Endodermal cell (in vitro differentiated cells): ENCODE measurements around the gene TMC4. TPM values are rescaled to one million over a fixed set of nuclear protein-coding genes. Genes with fewer than 3 reads are reported as not detected.

Source experiments
- DNase-seq: peaks from one replicate; pipeline ENCODE4 v3.0.0-alpha.2; 2017
- H3K27ac ChIP-seq: 2 replicates; pipeline ENCODE4 v1.5.1; 2013; ENCODE audit warnings: mild to moderate bottlenecking, low read depth, low read length, moderate library complexity
- H3K27me3 ChIP-seq: 2 replicates; pipeline ENCODE4 v1.6.1; 2013; ENCODE audit warnings: mild to moderate bottlenecking, low read length, moderate library complexity; ENCODE audit not compliant: insufficient read depth, control insufficient read depth, poor library complexity, severe bottlenecking
- H3K36me3 ChIP-seq: 2 replicates; pipeline ENCODE4 v1.7.0; 2013; ENCODE audit warnings: mild to moderate bottlenecking, low read length, moderate library complexity; ENCODE audit not compliant: control insufficient read depth, insufficient read depth
- H3K4me1 ChIP-seq: one replicate; pipeline ENCODE4 v1.7.0; 2013; ENCODE audit warnings: low read length; ENCODE audit not compliant: control insufficient read depth, insufficient read depth
- H3K4me3 ChIP-seq: 2 replicates; pipeline ENCODE4 v1.5.1; 2013; ENCODE audit warnings: mild to moderate bottlenecking, low read length, moderate library complexity
- H3K9ac ChIP-seq: 2 replicates; pipeline ENCODE4 v1.6.1; 2013; ENCODE audit warnings: mild to moderate bottlenecking, low read length, moderate library complexity; ENCODE audit not compliant: poor library complexity, severe bottlenecking; ENCODE audit errors: extremely low read depth
- H3K9me3 ChIP-seq: 2 replicates; pipeline ENCODE4 v1.6.1; 2013; ENCODE audit warnings: mild to moderate bottlenecking, low read length, moderate library complexity; ENCODE audit not compliant: control insufficient read depth
- H3K27ac Mint-ChIP-seq: 2 replicates; pipeline ENCODE4 v1.8.0; 2020; ENCODE audit warnings: mixed read lengths
- H3K27me3 Mint-ChIP-seq: 2 replicates; pipeline ENCODE4 v1.8.0; 2021; ENCODE audit warnings: mild to moderate bottlenecking, mixed read lengths; ENCODE audit not compliant: insufficient read depth
- H3K36me3 Mint-ChIP-seq: 2 replicates; pipeline ENCODE4 v1.8.0; 2020; ENCODE audit warnings: low read depth, mixed read lengths
- H3K4me1 Mint-ChIP-seq: 2 replicates; pipeline ENCODE4 v1.8.0; 2020; ENCODE audit warnings: mixed read lengths
- H3K4me3 Mint-ChIP-seq: 2 replicates; pipeline ENCODE4 v1.8.0; 2020; ENCODE audit warnings: mild to moderate bottlenecking, moderate library complexity, mixed read lengths
- H3K9me3 Mint-ChIP-seq: 2 replicates; pipeline ENCODE4 v1.8.0; 2020; ENCODE audit warnings: mild to moderate bottlenecking, mixed read lengths
- WGBS, 2 experiments: methylation state at CpG; one replicate each; pipeline versions ENCODE4 v1.1.5 to v1.1.7; 2013; ENCODE audit warnings: missing lambda C conversion rate in 2 of 2, mixed read lengths in 1 of 2; ENCODE audit not compliant: insufficient coverage in 1 of 2, insufficient read length in 1 of 2; 5-methylcytosine and 5-hydroxymethylcytosine counted together
- total RNA-seq, 2 donors: library from RNA; stranded (reverse); fragmentation: NEBNext Ultra II Directional in 1 of 2; extraction: Animal tissue kit (Norgen Biotek cat#: 25700) in 1 of 2; gene quantifications; 2 replicates in 1 of 2; 3 replicates in 1 of 2; pipeline ENCODE4 v1.2.1, GENCODE V29; 2021
- TF ChIP-seq, protein P1 (sequence below): fragments of 200-600 bp; sonication (generic); conservative IDR thresholded peaks from 2 replicates; pipeline ENCODE4 v1.5.0; 2021; ENCODE audit warnings: antibody characterized with exemption, mild to moderate bottlenecking

Gene TMC4
- total RNA-seq, 2 donors from 2014 or later: 32.7 to 46.6 TPM

DNA sequence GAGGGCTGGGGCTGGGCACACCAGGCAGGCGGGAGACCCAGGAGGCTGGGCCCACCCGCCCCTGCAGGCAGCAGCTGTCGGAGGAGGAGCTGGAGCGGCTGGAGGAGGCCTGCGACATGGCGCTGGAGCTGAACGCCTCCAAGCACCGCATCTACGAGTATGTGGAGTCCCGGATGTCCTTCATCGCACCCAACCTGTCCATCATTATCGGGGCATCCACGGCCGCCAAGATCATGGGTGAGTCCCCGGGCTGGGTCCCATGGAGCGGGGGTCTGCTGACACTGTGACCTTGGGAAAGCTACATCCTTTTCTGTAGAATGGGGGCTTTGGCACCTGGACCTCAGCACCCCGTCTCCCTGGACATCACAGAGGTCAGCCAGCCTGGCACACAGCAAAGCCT is 49.3 kb downstream of the TMC4 start:
- no peak overlapping the region for H3K9ac ChIP-seq
- H3K4me1 Mint-ChIP-seq: no peaks in the 10 kb centered on the region
- H3K27ac Mint-ChIP-seq: no peak overlapping the region
- no peaks in the 10 kb centered on the region for H3K27me3 Mint-ChIP-seq
- no peaks in the 10 kb centered on the region for H3K27me3 ChIP-seq
- TF ChIP-seq, protein P1, sequence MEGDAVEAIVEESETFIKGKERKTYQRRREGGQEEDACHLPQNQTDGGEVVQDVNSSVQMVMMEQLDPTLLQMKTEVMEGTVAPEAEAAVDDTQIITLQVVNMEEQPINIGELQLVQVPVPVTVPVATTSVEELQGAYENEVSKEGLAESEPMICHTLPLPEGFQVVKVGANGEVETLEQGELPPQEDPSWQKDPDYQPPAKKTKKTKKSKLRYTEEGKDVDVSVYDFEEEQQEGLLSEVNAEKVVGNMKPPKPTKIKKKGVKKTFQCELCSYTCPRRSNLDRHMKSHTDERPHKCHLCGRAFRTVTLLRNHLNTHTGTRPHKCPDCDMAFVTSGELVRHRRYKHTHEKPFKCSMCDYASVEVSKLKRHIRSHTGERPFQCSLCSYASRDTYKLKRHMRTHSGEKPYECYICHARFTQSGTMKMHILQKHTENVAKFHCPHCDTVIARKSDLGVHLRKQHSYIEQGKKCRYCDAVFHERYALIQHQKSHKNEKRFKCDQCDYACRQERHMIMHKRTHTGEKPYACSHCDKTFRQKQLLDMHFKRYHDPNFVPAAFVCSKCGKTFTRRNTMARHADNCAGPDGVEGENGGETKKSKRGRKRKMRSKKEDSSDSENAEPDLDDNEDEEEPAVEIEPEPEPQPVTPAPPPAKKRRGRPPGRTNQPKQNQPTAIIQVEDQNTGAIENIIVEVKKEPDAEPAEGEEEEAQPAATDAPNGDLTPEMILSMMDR: no peak
- DNase-seq: no peak
- no peak overlapping the region for H3K4me3 Mint-ChIP-seq
- no peaks in the 10 kb centered on the region for H3K4me1 ChIP-seq
- peaks cover 59% of the 10 kb centered on the region for H3K36me3 ChIP-seq
- H3K4me3 ChIP-seq: no peak overlapping the region
- no peak overlapping the region for H3K27ac ChIP-seq
- no peaks in the 10 kb centered on the region for H3K9me3 ChIP-seq
- WGBS, 2 experiments: 97 to 98% methylated on average over 17 of the region's 17 CpGs
- peaks cover 72% of the 10 kb centered on the region for H3K36me3 Mint-ChIP-seq
- H3K9me3 Mint-ChIP-seq: no peaks in the 10 kb centered on the region

DNA sequence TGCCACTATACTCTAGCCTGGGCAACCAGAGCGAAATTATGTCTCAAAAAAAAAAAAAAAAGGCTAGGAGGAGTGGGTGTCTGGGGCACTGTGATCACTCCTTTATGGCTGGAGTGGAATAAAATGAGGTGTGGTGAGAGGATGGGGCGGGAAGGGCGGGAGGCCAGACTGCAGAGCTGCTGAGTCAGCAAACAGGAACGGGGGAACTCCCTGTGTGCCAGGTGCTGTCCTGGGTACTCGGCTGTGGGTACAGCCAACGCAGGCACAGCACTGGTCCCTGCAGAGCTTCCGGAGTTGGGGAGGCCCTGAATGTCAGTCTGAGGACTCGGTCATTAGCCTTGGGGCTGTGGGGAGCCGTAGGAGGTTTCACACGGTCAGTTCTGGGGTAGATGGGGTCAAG is 51.7 kb downstream of the TMC4 start:
- H3K27me3 Mint-ChIP-seq: no peaks in the 10 kb centered on the region
- no peak overlapping the region for H3K9ac ChIP-seq
- no peaks in the 10 kb centered on the region for H3K4me1 ChIP-seq
- 94 to 97% methylated on average over 9 to 10 of the region's 10 CpGs for WGBS, 2 experiments
- H3K27ac Mint-ChIP-seq: no peak overlapping the region
- TF ChIP-seq, protein P1: no peak
- H3K27me3 ChIP-seq: no peaks in the 10 kb centered on the region
- H3K4me1 Mint-ChIP-seq: peaks cover 2% of the 10 kb centered on the region
- H3K9me3 ChIP-seq: no peaks in the 10 kb centered on the region
- no peak overlapping the region for H3K27ac ChIP-seq
- no peak overlapping the region for H3K4me3 Mint-ChIP-seq
- peaks cover 56% of the 10 kb centered on the region for H3K36me3 ChIP-seq
- no peak for DNase-seq
- H3K36me3 Mint-ChIP-seq: peaks cover 66% of the 10 kb centered on the region
- H3K9me3 Mint-ChIP-seq: no peaks in the 10 kb centered on the region
- H3K4me3 ChIP-seq: no peak overlapping the region

GRCh38 chr19:54115109-54116063 is 57.6 kb downstream of the TMC4 start, which contains the start of the genes PRPF31 and TFPT:
Gene PRPF31, plus strand, starts transcription at chr19:54115754. Its CDS starts 2,525 bp downstream, at chr19:54118279.
Gene TFPT, minus strand, starts transcription at chr19:54115657. Its CDS starts 388 bp downstream, at chr19:54115269.
- DNase-seq: peak; percentile 98
- Mint-ChIP-seq H3K4me1 (peaks cover 7% of the 10 kb centered on the region), H3K9me3 (no peaks in the 10 kb centered on the region), H3K4me3 (peak within 1 kb of the TSS; percentile 83), H3K36me3 (peaks cover 32% of the 10 kb centered on the region), H3K27me3 (no peaks in the 10 kb centered on the region), H3K27ac (peak within 1 kb of the TSS; percentile 99)
- H3K4me3 ChIP-seq: peak within 1 kb of the TSS; percentile 97
- no peaks in the 10 kb centered on the region for H3K4me1 ChIP-seq
- H3K27me3 ChIP-seq: no peaks in the 10 kb centered on the region
- TF ChIP-seq, protein P1: no peak
- 0 to 2% methylated on average over 37 to 60 of the region's 60 CpGs for WGBS, 2 experiments
- H3K9me3 ChIP-seq: no peaks in the 10 kb centered on the region
- peak within 1 kb of the TSS; percentile 52 for H3K9ac ChIP-seq
- H3K36me3 ChIP-seq: peaks cover 27% of the 10 kb centered on the region
- peak within 1 kb of the TSS; percentile 52 for H3K27ac ChIP-seq
